Lower leg skin (tissue), 4 donors: ENCODE measurements around the gene NANP. TPM values are rescaled to one million over a fixed set of nuclear protein-coding genes. Genes with fewer than 3 reads are reported as not detected.
A peak's percentile ranks its signal among the peaks of the same experiment; 100 is the strongest.
"Not testable (repeated sequence)": the region's sequence is repeated elsewhere in the genome, so short reads cannot be mapped to it uniquely, and the experiment has no call there.

Experiments
- DNase-seq, 2 donors: peaks; one replicate each; pipeline ENCODE4 v3.0.0-alpha.2; 2019; ENCODE audit warnings: low spot score in 2 of 2
- H3K4me3 ChIP-seq: fragments of 200-600 bp; sonication (generic); 2 replicates; pipeline ENCODE4 v1.5.1; 2017; ENCODE audit warnings: mild to moderate bottlenecking, low read depth; ENCODE audit not compliant: poor library complexity, severe bottlenecking
- POLR2A ChIP-seq, 2 donors: fragments of 450-650 bp; IDR thresholded peaks; one replicate each; pipeline ENCODE4 v1.6.1; 2016 to 2017; ENCODE audit warnings: antibody characterized with exemption in 2 of 2, mild to moderate bottlenecking in 1 of 2, moderate library complexity in 1 of 2
- whole genome bisulfite sequencing, 2 donors: methylation state at CpG; one replicate each; pipeline ENCODE4 v1.1.5; 2018; 5-methylcytosine and 5-hydroxymethylcytosine counted together
- intact Hi-C: fragments of 100-400 bp; cut with DNase I; formaldehyde crosslinking; loops from one replicate; pipeline ENCODE4 v1.15.0; 2023; ENCODE audit warnings: low total_unique reads
- total RNA-seq, 4 donors: library from RNA; depleted of rRNA; stranded (reverse); fragments of >200 nt; gene quantifications; one replicate each; pipeline ENCODE4 v1.1.0, GENCODE V29; 2016
- TF ChIP-seq, protein P1 (sequence below), 3 donors: fragments of 450-650 bp; IDR thresholded peaks; one replicate each; pipeline ENCODE4 v1.5.1; 2016; ENCODE audit warnings: antibody characterized with exemption in 3 of 3, mild to moderate bottlenecking in 3 of 3, moderate library complexity in 2 of 3

NANP gene
- total RNA-seq, 4 donors from 2014 or later, result 3.2 to 4.3 (median 3.6) TPM

DNA sequence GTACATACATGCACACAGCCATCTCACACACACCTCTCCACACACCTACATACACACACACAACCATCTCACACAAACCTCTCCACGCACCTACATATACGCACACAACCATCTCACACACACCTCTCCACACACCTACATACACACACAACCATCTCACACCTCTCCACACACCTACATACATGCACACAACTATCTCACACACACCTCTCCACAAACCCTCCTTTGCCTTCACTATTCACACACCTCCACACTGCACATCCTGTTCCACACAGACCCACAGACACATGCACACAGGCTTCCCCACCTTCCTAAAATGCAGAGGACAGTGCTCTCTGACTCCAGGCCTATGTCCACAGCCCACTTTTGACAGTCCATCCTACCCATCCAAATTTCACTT is 22.2 kb downstream of the NANP start:
- no peak for TF ChIP-seq POLR2A (IDR thresholded peaks at IDR 0.05)
- intact Hi-C loops, result no loop called here
- H3K4me3 ChIP-seq, result no peak overlapping the region
- WGBS, 2 donors, result 69 to 81% methylated on average over 2 of the region's 2 CpGs
- DNase-seq, result peak in 1 of 2 donors; percentile 2

DNA sequence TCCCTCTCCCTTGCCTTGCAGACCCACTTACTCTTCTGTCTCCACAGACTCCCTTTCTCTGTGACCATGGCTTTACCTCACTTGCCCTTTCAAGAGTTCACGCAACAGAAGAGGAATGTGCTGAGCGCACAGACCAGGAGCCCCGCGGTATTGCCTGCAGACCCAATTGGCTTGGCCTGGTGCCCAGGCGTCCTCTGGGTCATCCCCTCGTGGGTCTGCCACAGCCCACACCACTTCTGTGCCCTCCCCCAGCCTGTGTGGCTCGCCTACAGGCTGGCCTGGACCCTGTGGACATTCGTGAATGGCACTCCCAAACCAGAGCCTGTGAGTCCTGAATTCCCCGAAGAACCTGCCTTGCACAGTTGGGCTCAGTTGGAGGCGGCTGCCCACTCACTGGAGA is 23.2 kb downstream of the NANP start:
- WGBS, 2 donors, result 72 to 85% methylated on average over 10 of the region's 10 CpGs

DNA sequence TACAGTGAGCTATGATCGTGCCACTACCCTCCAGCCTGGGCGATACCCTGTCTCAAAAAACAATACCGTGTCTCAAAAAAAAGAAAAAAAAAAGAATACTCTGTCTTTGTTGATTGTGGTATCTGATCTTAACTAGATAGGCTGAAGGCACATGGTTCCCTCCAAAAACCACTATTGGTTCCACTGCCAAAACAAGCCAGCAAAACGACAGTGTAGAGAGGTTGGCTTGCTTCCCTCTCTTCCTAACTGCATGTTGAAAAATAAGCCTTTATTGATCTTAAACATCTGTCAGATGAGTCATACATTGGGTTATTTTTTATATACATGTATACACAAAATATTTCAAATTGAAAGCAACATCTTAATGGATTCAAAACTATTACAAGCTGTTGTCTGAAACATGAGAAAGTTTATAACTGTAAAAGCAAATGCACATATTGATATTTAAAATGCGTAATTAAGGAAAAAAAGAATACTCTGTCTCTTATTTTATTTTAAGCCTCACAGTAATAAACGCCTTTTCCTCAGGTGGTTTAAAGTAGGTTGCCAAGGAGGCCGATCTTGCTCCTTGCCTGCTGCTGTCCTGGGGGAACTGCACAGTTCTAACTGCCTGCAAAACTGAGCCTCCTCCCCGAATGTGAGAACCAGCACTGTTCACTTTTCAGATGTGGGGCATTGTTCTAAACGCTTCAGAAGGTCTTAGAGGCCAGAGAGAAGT is 31.5 kb downstream of the NANP start:
- no peak for TF ChIP-seq POLR2A (IDR thresholded peaks at IDR 0.05)
- TF ChIP-seq, protein P1, sequence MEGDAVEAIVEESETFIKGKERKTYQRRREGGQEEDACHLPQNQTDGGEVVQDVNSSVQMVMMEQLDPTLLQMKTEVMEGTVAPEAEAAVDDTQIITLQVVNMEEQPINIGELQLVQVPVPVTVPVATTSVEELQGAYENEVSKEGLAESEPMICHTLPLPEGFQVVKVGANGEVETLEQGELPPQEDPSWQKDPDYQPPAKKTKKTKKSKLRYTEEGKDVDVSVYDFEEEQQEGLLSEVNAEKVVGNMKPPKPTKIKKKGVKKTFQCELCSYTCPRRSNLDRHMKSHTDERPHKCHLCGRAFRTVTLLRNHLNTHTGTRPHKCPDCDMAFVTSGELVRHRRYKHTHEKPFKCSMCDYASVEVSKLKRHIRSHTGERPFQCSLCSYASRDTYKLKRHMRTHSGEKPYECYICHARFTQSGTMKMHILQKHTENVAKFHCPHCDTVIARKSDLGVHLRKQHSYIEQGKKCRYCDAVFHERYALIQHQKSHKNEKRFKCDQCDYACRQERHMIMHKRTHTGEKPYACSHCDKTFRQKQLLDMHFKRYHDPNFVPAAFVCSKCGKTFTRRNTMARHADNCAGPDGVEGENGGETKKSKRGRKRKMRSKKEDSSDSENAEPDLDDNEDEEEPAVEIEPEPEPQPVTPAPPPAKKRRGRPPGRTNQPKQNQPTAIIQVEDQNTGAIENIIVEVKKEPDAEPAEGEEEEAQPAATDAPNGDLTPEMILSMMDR (IDR thresholded peaks at IDR 0.05), result no peak
- intact Hi-C loops, result loop anchor here (10.0 kb wide), 1 partner anchor 47 kb away; no protein-coding TSS in a partner anchor
- no peak overlapping the region for H3K4me3 ChIP-seq
- 33 to 35% methylated on average over 9 of the region's 9 CpGs for WGBS, 2 donors
- DNase-seq, result peak in 1 of 2 donors; percentile 2

More for the DNA sequence above, 23.2 kb downstream of the NANP start:
- intact Hi-C loops, result no loop called here
- no peak for TF ChIP-seq POLR2A (IDR thresholded peaks at IDR 0.05)
- TF ChIP-seq, protein P1 (IDR thresholded peaks at IDR 0.05), result no peak
- no peak overlapping the region for H3K4me3 ChIP-seq
- peak in 1 of 2 donors; percentile 73 for DNase-seq

DNA sequence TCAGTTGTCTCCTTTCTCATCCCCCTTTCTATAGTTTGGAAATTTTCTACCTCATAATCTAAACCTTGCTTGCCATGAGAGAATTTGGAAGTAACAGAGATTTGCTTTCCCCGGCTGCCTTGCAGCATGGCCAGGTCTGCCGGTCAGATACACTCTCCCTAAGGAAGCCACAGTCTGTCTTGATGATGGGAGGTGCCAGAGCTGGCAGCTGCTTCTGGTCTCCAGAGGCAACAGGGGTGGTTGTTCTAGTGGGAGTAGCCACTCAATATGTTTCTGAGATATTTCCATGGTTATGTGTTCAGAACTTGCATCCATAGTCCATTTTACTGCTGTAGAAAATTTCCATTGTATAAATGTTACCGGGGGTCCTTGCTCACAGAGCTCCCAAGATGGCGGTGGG is 33.0 kb downstream of the NANP start:
- intact Hi-C loops, result loop anchor here (10.0 kb wide), 1 partner anchor 46 kb away; no protein-coding TSS in a partner anchor
- WGBS, 2 donors, result 86 to 90% methylated on average over 4 of the region's 4 CpGs
- peak in 1 of 2 donors; percentile 18 for DNase-seq
- not testable (repeated sequence) for H3K4me3 ChIP-seq

DNA sequence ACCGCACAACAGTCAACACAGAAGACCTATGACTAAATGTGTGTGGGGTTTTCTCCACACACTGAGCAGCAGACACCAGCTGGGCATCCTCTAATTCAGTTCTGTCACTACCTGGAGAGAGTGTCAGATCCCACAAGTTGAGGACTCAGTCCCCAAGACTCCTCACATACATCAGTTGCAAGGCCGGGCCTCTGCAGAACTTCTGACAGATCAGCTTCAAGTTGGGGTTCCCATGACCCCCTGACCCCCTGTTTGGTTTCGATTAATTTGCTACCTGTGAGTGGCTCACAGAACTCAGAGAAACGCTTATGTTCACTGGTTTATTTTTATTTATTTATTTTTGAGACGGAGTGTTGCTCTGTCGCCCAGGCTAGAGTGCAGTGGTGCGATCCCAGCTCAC is 35.3 kb downstream of the NANP start:
- peak in 1 of 2 donors; percentile 67 for DNase-seq
- intact Hi-C loops, result no loop called here
- WGBS, 2 donors, result 91 to 94% methylated on average over 7 of the region's 7 CpGs
- TF ChIP-seq POLR2A (IDR thresholded peaks at IDR 0.05), result no peak
- H3K4me3 ChIP-seq, result no peak overlapping the region

DNA sequence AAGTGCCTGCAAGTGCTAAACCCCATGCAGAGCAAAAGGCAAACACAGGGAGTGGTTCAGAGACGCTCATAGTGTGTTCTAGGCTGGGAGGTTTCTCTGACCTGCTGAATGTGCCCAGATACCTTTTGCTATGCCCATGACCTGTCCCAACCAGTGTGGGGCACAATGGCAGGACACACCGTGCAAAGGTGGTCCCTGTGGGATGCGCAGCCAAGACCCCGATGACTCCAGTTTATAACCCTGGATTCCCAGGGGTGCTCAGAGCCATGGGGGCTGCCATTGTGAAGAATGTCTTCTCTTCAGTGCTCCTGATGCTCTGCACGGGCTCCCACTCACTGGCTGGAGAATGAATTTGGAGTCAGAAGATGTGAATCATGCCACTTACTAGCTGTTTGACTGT is 36.3 kb downstream of the NANP start:
- TF ChIP-seq, protein P1 (IDR thresholded peaks at IDR 0.05), result no peak
- TF ChIP-seq POLR2A (IDR thresholded peaks at IDR 0.05), result no peak
- DNase-seq, result peak in 1 of 2 donors; percentile 52
- intact Hi-C loops, result no loop called here
- WGBS, 2 donors, result 78 to 80% methylated on average over 5 of the region's 5 CpGs
- no peak overlapping the region for H3K4me3 ChIP-seq

DNA sequence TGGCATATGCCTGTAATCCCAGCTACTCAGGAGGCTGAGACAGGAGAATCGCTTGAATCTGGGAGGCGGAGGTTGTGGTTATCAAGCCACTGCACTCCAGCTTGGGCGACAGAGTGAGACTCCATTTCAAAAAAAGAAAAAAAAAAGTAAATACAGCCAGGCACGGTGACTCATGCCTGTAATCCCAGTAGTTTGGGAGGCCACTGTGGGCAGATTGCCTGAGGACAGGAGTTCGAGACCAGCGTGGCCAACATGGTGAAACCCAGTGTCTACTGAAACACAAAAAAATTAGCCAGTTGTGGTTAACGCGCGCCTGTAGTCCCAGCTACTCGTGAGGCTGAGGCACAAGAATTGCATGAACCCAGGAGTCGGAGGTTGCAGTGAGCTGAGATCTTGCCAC is 36.9 kb downstream of the NANP start:
- WGBS, 2 donors, result 75 to 77% methylated on average over 11 of the region's 11 CpGs
- intact Hi-C loops, result no loop called here
- peak in 1 of 2 donors; percentile 72 for DNase-seq
- TF ChIP-seq, protein P1 (IDR thresholded peaks at IDR 0.05), result no peak
- TF ChIP-seq POLR2A (IDR thresholded peaks at IDR 0.05), result no peak
- no peak overlapping the region for H3K4me3 ChIP-seq
